GM19452 (cell line): ENCODE measurements around the gene SAMMSON.

Experiments used
- ATAC-seq: cut with Tn5 transposase; IDR thresholded peaks from one replicate; pipeline ENCODE4 v1.9.1; 2021; ENCODE audit not compliant: unreplicated experiment

The SAMMSON gene

GRCh38 chr3:69999140-70000027 lies at the start of gene SAMMSON:
Gene SAMMSON (plus strand): TSS chr3:69999733.
- no peak for ATAC-seq

GRCh38 chr3:69951616-69952015 lies 47.9 kb upstream of the SAMMSON start:
- ATAC-seq: no peak

- ATAC-seq: no peak
Measured at GRCh38 chr3:69959581-69959980, 40.0 kb upstream of the SAMMSON start.

- ATAC-seq: no peak
Measured at GRCh38 chr3:69961706-69962439, 37.7 kb upstream of the SAMMSON start.

GRCh38 chr3:69963643-69964042 lies 35.9 kb upstream of the SAMMSON start:
- no peak for ATAC-seq

- ATAC-seq: no peak
Measured at GRCh38 chr3:69967156-69967555, 32.4 kb upstream of the SAMMSON start.

GRCh38 chr3:69970827-69971226 lies 28.7 kb upstream of the SAMMSON start:
- no peak for ATAC-seq

GRCh38 chr3:69972672-69973071 lies 26.9 kb upstream of the SAMMSON start:
- no peak for ATAC-seq

GRCh38 chr3:69976021-69976420 lies 23.5 kb upstream of the SAMMSON start:
- ATAC-seq: no peak

GRCh38 chr3:69983546-69984265 lies 15.8 kb upstream of the SAMMSON start:
- ATAC-seq: peak; percentile 82

- no peak for ATAC-seq
Measured at GRCh38 chr3:69985266-69985665, 14.3 kb upstream of the SAMMSON start.

GRCh38 chr3:69986419-69986818 lies 13.1 kb upstream of the SAMMSON start:
- no peak for ATAC-seq

- ATAC-seq: no peak
Measured at GRCh38 chr3:69987833-69988232, 11.7 kb upstream of the SAMMSON start.

- ATAC-seq: no peak
Measured at GRCh38 chr3:69993757-69994156, 5.8 kb upstream of the SAMMSON start.

- no peak for ATAC-seq
Measured at GRCh38 chr3:69994919-69995318, 4.6 kb upstream of the SAMMSON start.

- ATAC-seq: no peak
Measured at GRCh38 chr3:69997631-69998307, 1.8 kb upstream of the SAMMSON start.

GRCh38 chr3:69998759-69999139 lies 784 bp upstream of the SAMMSON start:
- no peak for ATAC-seq

- no peak for ATAC-seq
Measured at GRCh38 chr3:70000028-70000410, 486 bp downstream of the SAMMSON start.

- ATAC-seq: no peak
Measured at GRCh38 chr3:70000563-70001081, 1.1 kb downstream of the SAMMSON start.

GRCh38 chr3:70003119-70003518 lies 3.6 kb downstream of the SAMMSON start:
- no peak for ATAC-seq

GRCh38 chr3:70006089-70006488 lies 6.6 kb downstream of the SAMMSON start:
- no peak for ATAC-seq
